Glutamatergic neuron (in vitro differentiated cells): Measurements from ENCODE around the gene MIAT. TPM values are rescaled to one million over a fixed set of nuclear protein-coding genes. Genes with fewer than 3 reads are reported as not detected.

Experiments
- DNase-seq: peaks from one replicate; pipeline ENCODE4 v3.0.0; 2022
- H3K27ac Mint-ChIP-seq: one replicate; pipeline ENCODE4 v1.8.0; 2020; ENCODE audit warnings: mild to moderate bottlenecking, mixed read lengths, inconsistent platforms; ENCODE audit not compliant: unreplicated experiment
- H3K27me3 Mint-ChIP-seq: one replicate; pipeline ENCODE4 v1.8.0; 2020; ENCODE audit warnings: mild to moderate bottlenecking, moderate library complexity, mixed read lengths, inconsistent platforms; ENCODE audit not compliant: unreplicated experiment
- H3K36me3 Mint-ChIP-seq: one replicate; pipeline ENCODE4 v1.8.0; 2020; ENCODE audit warnings: mild to moderate bottlenecking, mixed read lengths, inconsistent platforms; ENCODE audit not compliant: unreplicated experiment
- H3K4me1 Mint-ChIP-seq: one replicate; pipeline ENCODE4 v1.8.0; 2020; ENCODE audit warnings: mild to moderate bottlenecking, low read depth, mixed read lengths, inconsistent platforms; ENCODE audit not compliant: unreplicated experiment
- H3K4me3 Mint-ChIP-seq: one replicate; pipeline ENCODE4 v1.8.0; 2020; ENCODE audit warnings: mild to moderate bottlenecking, mixed read lengths, inconsistent platforms; ENCODE audit not compliant: unreplicated experiment
- H3K9me3 Mint-ChIP-seq: one replicate; pipeline ENCODE4 v1.8.0; 2020; ENCODE audit warnings: mild to moderate bottlenecking, moderate library complexity, mixed read lengths, inconsistent platforms; ENCODE audit not compliant: unreplicated experiment
- CTCF ChIP-seq: fragments of 200-600 bp; sonication (generic); IDR thresholded peaks from one replicate; pipeline ENCODE4 v1.5.0; 2021; ENCODE audit not compliant: partially characterized antibody, unreplicated experiment
- total RNA-seq: library from RNA; stranded (reverse); fragmentation: NEBNext Ultra II Directional; extraction: Animal tissue kit (Norgen Biotek cat#: 25700); gene quantifications from one replicate; pipeline ENCODE4 v1.2.1, GENCODE V29; 2021; ENCODE audit not compliant: unreplicated experiment

Gene MIAT
- total RNA-seq, 1 donor from 2014 or later: 1,100 TPM

- TF ChIP-seq CTCF: no peak
- Mint-ChIP-seq H3K27me3 (peaks cover 11% of the 10 kb centered on the region), H3K4me3 (no peak overlapping the region), H3K27ac (no peak overlapping the region), H3K9me3 (peaks cover 22% of the 10 kb centered on the region), H3K4me1 (peaks cover 34% of the 10 kb centered on the region), H3K36me3 (no peaks in the 10 kb centered on the region)
- no peak for DNase-seq
These were observed 14.6 kb upstream of the MIAT start for GRCh38 chr22:26642465-26643417.

GRCh38 chr22:26643418-26644100 lies 13.8 kb upstream of the MIAT start:
- TF ChIP-seq CTCF: no peak
- no peaks in the 10 kb centered on the region for H3K36me3 Mint-ChIP-seq
- H3K9me3 Mint-ChIP-seq: peaks cover 30% of the 10 kb centered on the region
- peaks cover 19% of the 10 kb centered on the region for H3K27me3 Mint-ChIP-seq
- H3K27ac Mint-ChIP-seq: no peak overlapping the region
- no peak for DNase-seq
- peaks cover 40% of the 10 kb centered on the region for H3K4me1 Mint-ChIP-seq
- no peak overlapping the region for H3K4me3 Mint-ChIP-seq

- Mint-ChIP-seq H3K27me3 (peaks cover 23% of the 10 kb centered on the region), H3K36me3 (no peaks in the 10 kb centered on the region), H3K9me3 (peaks cover 32% of the 10 kb centered on the region), H3K4me3 (peak overlapping the region; percentile 80), H3K27ac (peak overlapping the region; percentile 89), H3K4me1 (peaks cover 46% of the 10 kb centered on the region)
- DNase-seq: peak; percentile 43
- TF ChIP-seq CTCF: no peak
These were observed 11.2 kb upstream of the MIAT start for GRCh38 chr22:26646158-26646557.

- no peak for TF ChIP-seq CTCF
- H3K27ac Mint-ChIP-seq: peak overlapping the region; percentile 92
- H3K27me3 Mint-ChIP-seq: peaks cover 21% of the 10 kb centered on the region
- peaks cover 29% of the 10 kb centered on the region for H3K9me3 Mint-ChIP-seq
- H3K4me1 Mint-ChIP-seq: peaks cover 42% of the 10 kb centered on the region
- H3K36me3 Mint-ChIP-seq: no peaks in the 10 kb centered on the region
- DNase-seq: peak; percentile 95
- peak overlapping the region; percentile 67 for H3K4me3 Mint-ChIP-seq
These were observed 9.3 kb upstream of the MIAT start for GRCh38 chr22:26648011-26648497.
